Astrocyte (in vitro differentiated cells and primary cell): Measurements from ENCODE around the gene ELOVL2.

Experiments
- EZH2 ChIP-seq: IDR thresholded peaks from 2 replicates; pipeline ENCODE4 v1.6.1; 2012; ENCODE audit warnings: mild to moderate bottlenecking, low read length, inconsistent platforms; ENCODE audit not compliant: insufficient read depth
- TF ChIP-seq, protein P1 (sequence below): IDR thresholded peaks from 2 replicates; pipeline ENCODE4 v1.5.1; 2011; ENCODE audit warnings: low read depth, mild to moderate bottlenecking, inconsistent platforms, low read length, moderate library complexity; ENCODE audit not compliant: insufficient read depth

DNA sequence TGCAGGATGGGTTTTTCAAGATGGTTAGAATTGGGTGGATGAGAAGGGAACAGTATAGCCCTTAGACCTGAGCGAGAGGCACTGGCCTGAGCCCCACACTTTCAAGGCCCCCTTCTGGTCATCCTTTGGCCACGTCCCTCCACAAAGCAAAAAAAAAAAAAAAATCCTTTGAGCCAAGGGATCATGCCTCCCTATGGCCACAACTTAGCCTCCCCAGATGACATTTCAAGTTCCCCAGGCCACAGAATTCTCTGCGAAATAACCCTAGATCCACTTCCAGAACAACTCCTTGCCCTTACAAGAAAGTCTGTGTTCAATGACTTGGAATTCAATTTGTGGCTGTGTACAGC, 30.4 kb downstream of the ELOVL2 start:
- TF ChIP-seq, protein P1, sequence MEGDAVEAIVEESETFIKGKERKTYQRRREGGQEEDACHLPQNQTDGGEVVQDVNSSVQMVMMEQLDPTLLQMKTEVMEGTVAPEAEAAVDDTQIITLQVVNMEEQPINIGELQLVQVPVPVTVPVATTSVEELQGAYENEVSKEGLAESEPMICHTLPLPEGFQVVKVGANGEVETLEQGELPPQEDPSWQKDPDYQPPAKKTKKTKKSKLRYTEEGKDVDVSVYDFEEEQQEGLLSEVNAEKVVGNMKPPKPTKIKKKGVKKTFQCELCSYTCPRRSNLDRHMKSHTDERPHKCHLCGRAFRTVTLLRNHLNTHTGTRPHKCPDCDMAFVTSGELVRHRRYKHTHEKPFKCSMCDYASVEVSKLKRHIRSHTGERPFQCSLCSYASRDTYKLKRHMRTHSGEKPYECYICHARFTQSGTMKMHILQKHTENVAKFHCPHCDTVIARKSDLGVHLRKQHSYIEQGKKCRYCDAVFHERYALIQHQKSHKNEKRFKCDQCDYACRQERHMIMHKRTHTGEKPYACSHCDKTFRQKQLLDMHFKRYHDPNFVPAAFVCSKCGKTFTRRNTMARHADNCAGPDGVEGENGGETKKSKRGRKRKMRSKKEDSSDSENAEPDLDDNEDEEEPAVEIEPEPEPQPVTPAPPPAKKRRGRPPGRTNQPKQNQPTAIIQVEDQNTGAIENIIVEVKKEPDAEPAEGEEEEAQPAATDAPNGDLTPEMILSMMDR, result no peak
- no peak for TF ChIP-seq EZH2
